NCI-H510A treated with DMSO at 0.1 percent for 48 hours (cell line): ENCODE measurements around the gene PPP1R12B.
A peak's percentile ranks its signal among the peaks of the same experiment; 100 is the strongest.
"Not testable (repeated sequence)": the region's sequence is repeated elsewhere in the genome, so short reads cannot be mapped to it uniquely, and the experiment has no call there.

Experiments used
- DNase-seq: peaks from one replicate; lab custom pipeline; 2025; lab: John Stamatoyannopoulos, UW

PPP1R12B gene

DNA sequence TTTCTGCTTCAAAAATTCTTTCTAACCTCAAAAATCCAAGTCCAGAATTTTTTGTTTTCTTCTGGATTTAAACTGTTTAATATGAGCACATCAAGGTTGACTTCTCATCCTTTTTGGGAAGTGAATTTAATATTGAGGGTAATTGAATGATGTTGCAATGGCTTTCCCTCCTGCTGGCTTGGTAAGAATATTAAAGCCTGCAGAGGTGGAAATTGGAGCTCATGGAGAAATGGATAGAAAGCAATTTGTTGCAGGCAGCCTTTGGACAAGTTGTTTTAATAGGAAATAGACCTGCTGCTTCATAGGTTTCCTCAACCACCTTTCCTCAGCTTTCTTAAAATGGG, 237.1 kb downstream of the PPP1R12B start:
- no peak for DNase-seq

DNA sequence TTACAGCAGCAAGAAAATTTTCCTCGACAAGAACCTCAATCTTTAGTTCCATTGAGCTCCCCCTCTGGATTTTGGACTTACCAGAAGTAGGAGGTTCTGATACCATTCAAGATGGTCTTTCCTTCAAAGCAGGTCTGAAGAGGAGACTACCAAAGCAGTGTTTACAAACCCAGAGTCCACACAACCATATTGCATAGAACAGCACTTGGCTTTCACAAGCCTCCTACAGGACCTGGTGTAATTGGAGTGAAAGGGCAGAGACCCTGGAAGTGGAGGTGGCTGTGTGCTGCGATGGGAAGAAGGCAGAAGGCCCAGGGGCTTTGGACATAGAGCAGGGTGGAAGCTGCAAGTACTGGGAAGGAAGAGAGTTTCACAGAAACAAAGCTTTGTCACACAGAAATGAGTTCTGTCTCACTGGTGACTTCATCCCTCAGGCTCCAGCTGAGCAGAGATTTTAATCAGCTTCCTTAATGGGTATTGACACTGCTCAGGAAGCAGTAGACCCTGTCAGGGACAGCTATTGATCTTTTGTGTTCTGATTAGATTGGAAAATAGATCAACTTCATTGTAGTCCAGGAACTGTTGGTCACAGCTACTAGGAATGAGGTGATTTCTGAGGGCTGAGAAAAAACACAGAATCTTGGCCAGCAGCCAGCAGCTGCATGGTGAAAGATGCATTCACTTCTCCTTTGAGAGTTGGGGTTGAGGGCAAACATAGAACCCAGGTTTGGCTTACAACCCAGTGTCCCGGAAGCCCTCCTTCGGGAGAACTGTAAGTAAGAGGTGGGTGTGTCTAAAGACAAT, 237.7 kb downstream of the PPP1R12B start:
- DNase-seq: no peak

GRCh38 chr1:202586871-202587270, 238.4 kb downstream of the PPP1R12B start:
- no peak for DNase-seq

- no peak for DNase-seq
These were observed 239.5 kb downstream of the PPP1R12B start for GRCh38 chr1:202587859-202588485.

DNA sequence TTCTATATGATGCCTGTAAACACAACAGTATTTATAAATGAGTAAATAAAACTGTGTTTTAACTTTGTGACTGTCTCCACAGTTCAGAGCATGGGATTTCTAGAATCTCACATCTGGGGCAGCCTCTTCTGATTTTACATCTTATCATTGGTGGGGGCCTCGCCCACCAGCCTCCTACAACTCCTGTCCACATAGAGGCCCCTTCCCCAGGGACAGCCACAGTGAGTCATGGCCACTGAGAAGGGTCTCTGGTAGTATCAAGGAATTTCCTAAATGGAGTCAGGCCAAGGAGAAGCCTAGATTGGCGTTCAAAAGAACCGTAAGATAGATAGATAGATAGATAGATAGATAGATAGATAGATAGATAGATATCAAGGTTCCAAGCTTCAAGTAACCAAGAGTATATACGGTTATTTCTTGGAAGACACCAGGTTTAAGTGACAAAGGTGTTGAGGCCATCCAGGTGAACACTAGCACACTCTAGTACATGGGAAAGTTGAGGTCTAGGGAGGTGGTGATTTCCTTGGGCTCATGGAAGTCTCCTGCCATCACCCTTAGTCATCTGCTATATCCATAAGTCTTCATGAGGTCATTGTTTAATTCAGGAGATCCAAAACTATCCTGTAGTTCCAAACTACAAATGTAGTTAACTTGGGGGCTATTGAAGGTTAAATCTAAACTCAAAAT, 240.1 kb downstream of the PPP1R12B start:
- DNase-seq: no peak

DNA sequence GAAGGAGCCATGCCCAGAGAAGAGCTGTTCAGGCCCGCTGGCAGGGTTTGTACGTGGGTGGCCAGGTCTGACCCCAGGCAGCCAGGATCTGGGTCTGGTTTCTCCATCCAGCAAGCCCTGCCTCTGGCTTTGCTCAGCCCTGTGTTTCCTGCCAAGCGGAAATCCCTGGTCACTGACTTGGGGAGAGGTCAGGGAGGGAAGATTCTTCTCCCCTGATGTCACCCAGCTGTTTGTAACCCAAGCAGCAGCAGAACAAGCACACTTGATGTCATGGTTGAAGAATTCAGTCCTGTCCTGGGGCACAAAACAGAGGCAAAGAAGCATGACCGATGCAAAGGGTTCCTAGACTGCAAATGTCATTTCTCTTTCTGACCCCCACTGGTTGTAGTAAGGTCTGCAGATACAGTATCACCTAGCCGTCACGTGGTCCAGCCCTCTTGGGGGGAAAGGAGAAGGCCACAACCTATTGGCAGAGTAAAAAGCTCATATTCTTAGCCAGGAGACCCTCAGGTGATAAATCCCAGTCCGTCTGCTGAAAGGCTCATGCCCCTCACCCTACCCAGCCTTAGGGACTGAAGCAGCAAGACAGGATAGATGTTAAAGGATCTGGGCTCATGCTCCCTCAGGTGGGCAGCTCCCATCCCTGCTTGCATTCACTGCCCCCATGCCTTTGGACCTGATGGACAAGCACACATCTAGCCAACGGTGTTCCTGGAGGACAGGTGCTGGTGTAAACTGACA, 240.9 kb downstream of the PPP1R12B start:
- no peak for DNase-seq

DNA sequence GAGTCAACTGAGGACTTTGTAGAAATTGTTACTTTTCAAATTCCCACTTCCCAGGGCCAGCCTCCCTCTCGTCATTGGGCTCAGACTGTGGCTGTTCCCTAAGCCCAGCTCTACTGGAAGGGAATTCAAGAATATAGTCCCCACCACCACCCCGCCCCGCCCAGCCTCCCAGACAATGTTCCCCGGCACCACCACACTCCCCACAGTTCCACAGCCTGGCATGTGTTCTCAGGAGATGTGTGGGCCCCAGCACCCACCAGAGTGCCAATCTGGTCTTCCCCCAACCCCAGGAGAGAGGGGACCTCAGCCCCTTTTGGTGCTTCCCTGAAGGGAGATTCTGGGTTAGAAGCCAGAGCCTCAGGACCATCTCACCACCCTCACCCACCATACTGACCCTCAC, 241.6 kb downstream of the PPP1R12B start:
- DNase-seq: no peak

DNA sequence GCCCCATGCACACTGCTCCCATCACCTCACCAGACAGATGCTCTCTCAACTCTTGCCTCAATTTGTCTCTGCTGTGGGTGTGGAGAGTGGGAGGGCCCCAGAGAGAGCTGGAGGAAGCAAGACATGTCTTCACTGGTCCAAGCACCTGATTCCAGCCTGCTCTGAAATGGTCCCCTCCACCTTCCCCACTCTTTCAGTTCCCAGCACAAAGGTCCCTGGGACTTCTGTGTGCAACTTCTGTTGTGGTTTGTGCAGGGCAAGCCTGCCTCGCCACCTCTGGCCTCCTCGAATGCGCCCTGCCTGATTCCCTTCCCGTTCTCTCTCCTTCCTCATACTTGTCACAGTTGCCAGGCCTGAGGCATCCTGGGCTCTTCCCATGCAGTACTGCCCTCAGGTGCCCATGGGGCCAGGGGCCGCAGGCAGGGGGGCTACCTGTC, 242.5 kb downstream of the PPP1R12B start:
- no peak for DNase-seq

GRCh38 chr1:202591515-202591914, 243.0 kb downstream of the PPP1R12B start:
- DNase-seq: no peak

DNA sequence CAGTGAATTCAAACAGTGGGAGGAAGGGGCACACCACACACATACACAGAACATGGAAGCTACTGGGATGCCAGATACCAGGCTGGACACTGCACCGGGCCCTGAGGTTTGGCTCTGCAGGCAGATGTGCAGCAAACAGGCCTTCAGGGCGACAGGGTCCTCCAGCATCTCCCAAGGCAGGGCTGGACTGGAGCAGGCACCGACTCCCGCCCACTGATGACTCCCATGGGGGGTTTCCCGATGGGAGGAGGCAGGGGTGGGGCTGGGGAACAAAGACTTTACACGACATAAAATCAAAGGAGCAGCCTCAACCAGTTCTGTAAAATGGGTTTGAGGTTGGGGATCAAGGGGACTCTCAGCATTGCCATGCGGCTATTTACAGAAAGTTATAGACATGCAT, 243.6 kb downstream of the PPP1R12B start:
- no peak for DNase-seq

DNA sequence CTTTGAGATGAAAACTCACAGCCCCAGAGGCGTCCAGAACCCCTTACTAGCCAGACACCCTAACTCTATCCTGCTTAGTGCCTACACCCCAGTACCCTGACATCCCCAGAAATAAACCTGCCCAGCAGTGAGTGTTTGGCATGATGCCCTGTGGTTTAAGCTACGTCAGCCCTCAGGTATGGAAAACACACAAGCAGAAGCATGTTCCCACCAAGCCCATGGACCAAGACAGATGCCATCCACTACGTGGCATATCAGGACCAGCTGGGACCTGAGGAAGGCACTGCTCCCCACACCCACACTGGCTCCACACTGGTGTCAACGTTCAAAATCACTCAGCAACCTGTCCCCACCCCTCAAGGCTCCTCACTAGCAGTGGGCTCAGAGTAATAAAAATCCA, 245.3 kb downstream of the PPP1R12B start:
- no peak for DNase-seq

GRCh38 chr1:202596638-202597037, 248.1 kb downstream of the PPP1R12B start:
- no peak for DNase-seq

- DNase-seq: no peak
These were observed 248.7 kb downstream of the PPP1R12B start for GRCh38 chr1:202597090-202597761.

DNA sequence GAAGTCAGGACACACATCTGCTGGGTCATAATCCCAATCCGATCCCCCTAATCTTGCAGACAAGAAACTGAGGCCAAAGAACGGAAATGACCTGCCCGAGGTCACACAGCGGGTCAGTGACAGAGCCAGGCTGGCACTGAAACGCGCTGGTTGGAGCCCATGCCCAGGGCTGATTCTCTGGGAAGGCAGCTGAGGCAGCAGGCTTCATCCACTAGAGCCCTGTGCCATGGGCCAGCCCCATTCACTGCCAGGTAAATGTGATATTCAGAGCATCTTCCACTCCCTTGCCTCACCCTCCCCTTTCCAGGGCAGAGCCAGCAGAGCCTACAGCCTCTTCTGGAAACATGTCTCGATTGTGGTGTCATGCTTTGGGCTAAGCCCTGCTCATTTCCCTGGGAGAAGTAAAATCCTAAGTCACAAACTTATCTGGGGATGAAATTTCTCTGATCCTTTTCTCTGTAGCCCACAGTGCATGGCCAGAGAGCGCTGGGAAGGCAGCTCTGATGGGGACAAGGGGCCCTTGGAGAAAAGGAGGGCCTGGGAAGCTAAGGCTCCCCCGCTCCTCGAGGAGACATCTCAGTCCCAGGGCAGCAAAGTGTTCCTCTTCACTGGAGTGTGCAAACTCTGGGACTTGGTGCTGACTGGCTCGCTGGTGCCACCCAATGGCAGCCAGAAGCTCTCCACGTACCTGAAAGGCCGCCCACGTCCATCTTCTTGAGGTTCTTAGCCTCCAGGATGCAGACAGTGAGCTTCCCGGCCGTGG, 251.4 kb downstream of the PPP1R12B start:
- peak; percentile 69 for DNase-seq

DNA sequence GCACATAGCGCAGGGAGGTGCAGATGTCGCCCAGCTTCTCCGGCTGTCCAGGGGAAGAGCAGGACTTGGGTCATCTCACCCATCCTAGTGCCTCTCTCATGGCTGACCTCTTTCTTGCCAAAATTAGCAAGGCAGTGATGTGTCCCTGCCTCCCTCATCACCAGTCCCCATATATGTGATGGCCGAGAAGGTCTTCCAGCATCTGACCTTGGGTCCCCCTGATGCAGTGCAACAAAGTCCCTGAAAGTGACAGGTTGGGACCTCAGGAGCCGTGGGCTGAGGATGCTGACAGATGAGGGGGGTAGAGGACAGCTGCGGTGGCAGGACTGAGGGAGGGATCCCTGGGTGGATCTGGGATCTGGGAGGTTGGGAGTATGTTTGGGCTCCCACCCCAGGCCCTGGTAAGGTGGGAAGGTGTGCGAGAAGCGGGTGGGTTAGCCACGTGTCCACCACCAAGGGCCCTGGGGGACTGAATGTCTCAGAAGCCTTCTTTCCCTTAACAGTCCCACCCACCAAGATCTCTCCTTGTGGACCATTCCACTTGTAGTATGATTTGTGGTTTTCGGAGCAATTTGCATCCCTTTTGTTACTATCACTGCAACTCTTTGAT, 252.0 kb downstream of the PPP1R12B start:
- DNase-seq: no peak

GRCh38 chr1:202603435-202603834, 254.9 kb downstream of the PPP1R12B start:
- DNase-seq: no peak

GRCh38 chr1:202605515-202605914, 257.0 kb downstream of the PPP1R12B start:
- DNase-seq: no peak

DNA sequence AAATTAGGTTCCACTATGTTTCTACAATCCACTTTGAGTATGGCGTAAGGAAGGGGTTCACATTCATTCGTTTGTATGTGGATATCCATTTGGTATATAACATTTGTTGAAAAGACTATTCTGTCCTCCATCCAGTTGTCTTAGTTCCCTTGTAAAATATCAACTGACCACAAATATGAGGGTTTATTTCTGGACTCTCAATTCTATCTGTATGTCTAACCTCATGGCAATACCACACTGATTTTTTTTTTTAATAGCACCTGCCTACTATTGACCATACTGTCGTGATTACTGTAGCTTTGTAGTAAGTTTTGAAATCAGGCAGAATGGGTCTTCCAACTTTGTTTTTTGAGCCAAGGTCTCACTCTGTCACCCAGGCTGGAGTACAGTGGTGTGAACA, 263.5 kb downstream of the PPP1R12B start:
- not testable (repeated sequence) for DNase-seq

DNA sequence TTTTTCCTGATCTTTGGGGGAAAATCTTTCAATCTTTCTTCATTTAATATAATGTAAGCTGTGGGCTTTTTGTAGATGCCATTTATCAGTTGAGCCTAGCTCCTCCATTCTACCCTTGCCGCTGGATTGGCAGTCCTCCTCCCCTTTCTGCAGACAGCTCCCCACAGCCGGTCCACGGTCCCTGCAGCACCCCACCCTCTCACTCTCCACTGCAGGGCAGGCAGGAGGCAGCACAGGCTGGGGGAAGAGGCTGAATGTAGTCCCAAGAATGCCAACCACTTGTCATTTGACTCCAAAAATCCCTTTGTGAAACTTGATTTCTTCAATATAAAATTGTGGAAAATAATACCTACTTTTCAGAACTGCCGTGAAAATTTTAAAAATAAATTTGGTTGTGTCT, 265.1 kb downstream of the PPP1R12B start:
- no peak for DNase-seq

DNA sequence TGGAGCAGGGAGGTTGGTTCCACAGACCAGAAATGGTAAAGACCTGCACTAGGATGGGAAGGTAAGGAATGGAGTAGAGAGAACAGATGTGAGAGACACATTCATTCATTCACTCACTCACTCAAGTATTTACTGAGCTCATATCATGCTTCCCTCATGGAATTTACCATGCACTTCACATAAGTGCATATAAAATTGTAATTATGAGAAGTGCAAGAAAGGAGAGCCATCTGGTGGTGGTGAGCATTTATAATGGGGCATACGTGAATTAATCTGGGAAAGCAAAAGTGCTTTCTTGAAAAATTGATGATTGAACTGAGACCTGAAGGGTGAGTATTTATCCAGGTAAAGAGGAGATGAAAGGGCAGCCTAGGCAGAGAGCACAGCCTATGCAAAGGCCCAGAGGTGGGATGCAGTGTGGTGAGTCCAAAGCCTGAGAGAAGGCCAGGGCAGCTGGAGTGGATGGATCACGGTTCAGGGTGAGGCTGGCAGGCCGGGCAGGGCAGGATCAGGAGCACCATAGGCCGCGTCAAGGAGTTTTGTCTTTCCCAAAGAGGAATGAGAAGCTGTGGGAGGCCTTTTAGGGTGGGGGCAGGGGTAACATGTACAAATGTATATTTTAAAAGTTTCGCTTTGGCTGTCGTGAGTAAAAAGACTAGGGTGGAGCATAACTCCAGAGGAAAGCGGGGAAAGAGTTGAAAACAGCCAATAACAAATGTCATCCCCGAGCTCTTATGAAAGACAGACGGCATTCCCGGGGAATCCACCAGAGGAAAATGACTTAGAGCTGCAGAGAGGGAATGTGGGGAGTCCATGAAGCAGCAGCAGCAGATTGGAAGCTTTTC, 266.1 kb downstream of the PPP1R12B start:
- DNase-seq: peak; percentile 11
